Measurements from ENCODE around the gene OR1N2. TPM values are rescaled to one million over a fixed set of nuclear protein-coding genes. Genes with fewer than 3 reads are reported as not detected.

The OR1N2 gene, protein sequence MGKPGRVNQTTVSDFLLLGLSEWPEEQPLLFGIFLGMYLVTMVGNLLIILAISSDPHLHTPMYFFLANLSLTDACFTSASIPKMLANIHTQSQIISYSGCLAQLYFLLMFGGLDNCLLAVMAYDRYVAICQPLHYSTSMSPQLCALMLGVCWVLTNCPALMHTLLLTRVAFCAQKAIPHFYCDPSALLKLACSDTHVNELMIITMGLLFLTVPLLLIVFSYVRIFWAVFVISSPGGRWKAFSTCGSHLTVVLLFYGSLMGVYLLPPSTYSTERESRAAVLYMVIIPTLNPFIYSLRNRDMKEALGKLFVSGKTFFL
- total RNA-seq (2014; rRNA removed; shearing (Covaris generic)) (not detected in 2 replicates), total RNA-seq (2022) (not detected in 2 replicates), Bru-seq, nascent RNA (not detected), BruChase-seq, experiment 1, labeled RNA remaining after a 6-hour chase (not detected), BruChase-seq, experiment 2, labeled RNA remaining after a 2-hour chase (not detected)
- long read RNA-seq, result 0 reads

DNA sequence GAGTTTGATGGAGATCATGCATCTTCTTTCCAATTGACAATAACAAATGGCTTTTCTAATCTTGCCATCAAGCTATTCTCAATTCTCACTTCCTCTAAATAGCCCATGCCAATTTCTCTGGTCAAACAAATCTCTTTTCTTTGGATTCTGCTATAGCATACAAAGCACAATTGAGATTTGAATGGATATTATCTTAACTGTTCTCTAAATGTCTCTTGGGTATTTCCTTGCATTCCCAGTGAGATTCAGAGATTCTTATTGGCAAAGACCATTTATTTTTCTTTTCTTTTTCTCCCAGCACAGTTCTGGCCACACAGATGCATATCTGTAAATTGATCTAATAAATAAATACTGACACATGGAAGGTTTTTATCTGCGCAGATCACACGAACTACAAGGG, at the start of gene OR1N2:
OR1N2 (plus strand) TSS at position 301 of the 400 bp plus-strand sequence. CDS start 100 bp downstream, outside the sequence.
- no peaks in the 10 kb centered on the region for H4K20me1 ChIP-seq (ENCODE audit: insufficient read depth, low read length)
- no peak within 1 kb of the TSS for H3K27ac ChIP-seq (ENCODE audit: low read depth, low read length, poor library complexity, severe bottlenecking)
- BruUV-seq (replicated peaks), result no TSS peak
- no peak within 1 kb of the TSS for H3K4me2 ChIP-seq (ENCODE audit: low read length)
- TF ChIP-seq CTCF (conservative IDR thresholded peaks at IDR 0.05; ENCODE audit: low read length), result no peak
- no peak for TF ChIP-seq EZH2phosphoT487 (IDR thresholded peaks at IDR 0.05; ENCODE audit: borderline replicate concordance, low read depth, low read length)
- H3K36me3 ChIP-seq (ENCODE audit: insufficient read depth, low read length), result no peaks in the 10 kb centered on the region
- CTCF ChIA-PET (ENCODE audit: unreplicated experiment), result no interaction called here
- H3K79me2 ChIP-seq (ENCODE audit: insufficient read depth, low read depth, low read length), result no peaks in the 10 kb centered on the region
- H3K4me1 ChIP-seq (ENCODE audit: insufficient read depth, low read length, poor library complexity, severe bottlenecking), result no peaks in the 10 kb centered on the region
- H3K9me2 ChIP-seq (ENCODE audit: insufficient read depth, low read length), result no peaks in the 10 kb centered on the region
- no peak within 1 kb of the TSS for H2AFZ ChIP-seq (ENCODE audit: low read length)
- POLR2A ChIA-PET, result no interaction called here
- DNase-seq (ENCODE audit: low spot score), result no peak
- H3K9me3 ChIP-seq (ENCODE audit: low read length), result no peaks in the 10 kb centered on the region
- no peak within 1 kb of the TSS for H3K4me3 ChIP-seq (ENCODE audit: low read depth, low read length, poor library complexity, severe bottlenecking)
- intact Hi-C loops (cut with micrococcal nuclease; ENCODE audit: unreplicated experiment), result no loop called here

GRCh38 chr9:122506964-122507363, 45.9 kb upstream of the OR1N2 start:
- CTCF ChIA-PET (ENCODE audit: unreplicated experiment), result no interaction called here
- Histone ChIP-seq H2AFZ (ENCODE audit: low read length) (no peak overlapping the region), H3K4me2 (ENCODE audit: low read length) (no peak overlapping the region), H3K27ac (ENCODE audit: low read depth, low read length, poor library complexity, severe bottlenecking) (no peak overlapping the region), H3K4me1 (ENCODE audit: insufficient read depth, low read length, poor library complexity, severe bottlenecking) (no peaks in the 10 kb centered on the region), H3K36me3 (ENCODE audit: insufficient read depth, low read length) (no peaks in the 10 kb centered on the region), H3K9me3 (ENCODE audit: low read length) (no peaks in the 10 kb centered on the region), H3K4me3 (ENCODE audit: low read depth, low read length, poor library complexity, severe bottlenecking) (no peak overlapping the region), H3K9me2 (ENCODE audit: insufficient read depth, low read length) (no peaks in the 10 kb centered on the region), H3K79me2 (ENCODE audit: insufficient read depth, low read depth, low read length) (no peaks in the 10 kb centered on the region), H4K20me1 (ENCODE audit: insufficient read depth, low read length) (no peaks in the 10 kb centered on the region)
- POLR2A ChIA-PET, result no interaction called here
- no TSS peak for BruUV-seq (replicated peaks)
- TF ChIP-seq CTCF (conservative IDR thresholded peaks at IDR 0.05; ENCODE audit: low read length), result no peak
- no peak for TF ChIP-seq EZH2phosphoT487 (IDR thresholded peaks at IDR 0.05; ENCODE audit: borderline replicate concordance, low read depth, low read length)
- intact Hi-C loops (cut with micrococcal nuclease; ENCODE audit: unreplicated experiment), result no loop called here
- no peak for DNase-seq (ENCODE audit: low spot score)

GRCh38 chr9:122510502-122510901, 42.4 kb upstream of the OR1N2 start, which contains the start of gene OR1J2:
OR1J2 (plus strand) TSS chr9:122510802; CDS start chr9:122510802, 0 bp downstream.
- H3K27ac ChIP-seq (ENCODE audit: low read depth, low read length, poor library complexity, severe bottlenecking), result no peak within 1 kb of the TSS
- no peak within 1 kb of the TSS for H3K4me3 ChIP-seq (ENCODE audit: low read depth, low read length, poor library complexity, severe bottlenecking)
- H3K36me3 ChIP-seq (ENCODE audit: insufficient read depth, low read length), result no peaks in the 10 kb centered on the region
- no peak for DNase-seq (ENCODE audit: low spot score)
- H3K4me1 ChIP-seq (ENCODE audit: insufficient read depth, low read length, poor library complexity, severe bottlenecking), result no peaks in the 10 kb centered on the region
- H3K4me2 ChIP-seq (ENCODE audit: low read length), result no peak within 1 kb of the TSS
- TF ChIP-seq CTCF (conservative IDR thresholded peaks at IDR 0.05; ENCODE audit: low read length), result no peak
- no peak for TF ChIP-seq EZH2phosphoT487 (IDR thresholded peaks at IDR 0.05; ENCODE audit: borderline replicate concordance, low read depth, low read length)
- no peaks in the 10 kb centered on the region for H4K20me1 ChIP-seq (ENCODE audit: insufficient read depth, low read length)
- ChIA-PET POLR2A (no interaction called here), CTCF (ENCODE audit: unreplicated experiment) (no interaction called here)
- H3K9me2 ChIP-seq (ENCODE audit: insufficient read depth, low read length), result no peaks in the 10 kb centered on the region
- H3K79me2 ChIP-seq (ENCODE audit: insufficient read depth, low read depth, low read length), result no peaks in the 10 kb centered on the region
- H2AFZ ChIP-seq (ENCODE audit: low read length), result no peak within 1 kb of the TSS
- H3K9me3 ChIP-seq (ENCODE audit: low read length), result no peaks in the 10 kb centered on the region
- intact Hi-C loops (cut with micrococcal nuclease; ENCODE audit: unreplicated experiment), result no loop called here
- BruUV-seq (replicated peaks), result no TSS peak
